Stimulated activated CD8-positive, alpha-beta memory T cell treated with anti-CD3 and anti-CD28 coated beads, Interleukin-15, amount 100 ng/mL, for 4 hours (primary cell): ENCODE results near the gene JPH4.

Experiments used
- DNase-seq, 2 donors: peaks; one replicate each; pipeline ENCODE4 v3.0.0-alpha.2; 2020; ENCODE audit warnings: low read depth in 2 of 2

Gene JPH4

GRCh38 chr14:23564181-23564812, 14.3 kb downstream of the JPH4 start:
- no peak for DNase-seq

GRCh38 chr14:23563473-23564180, 15.0 kb downstream of the JPH4 start:
- no peak for DNase-seq

- DNase-seq = peak in 1 of 2 donors; percentile 14
Observed at GRCh38 chr14:23562822-23563472, 15.6 kb downstream of the JPH4 start.

- DNase-seq = no peak
Observed at GRCh38 chr14:23561873-23562821, 16.4 kb downstream of the JPH4 start.

GRCh38 chr14:23561259-23561658, 17.3 kb downstream of the JPH4 start:
- no peak for DNase-seq

- DNase-seq = no peak
Observed at GRCh38 chr14:23559926-23560520, 18.6 kb downstream of the JPH4 start.

GRCh38 chr14:23559010-23559925, 19.3 kb downstream of the JPH4 start:
- DNase-seq = peak in 1 of 2 donors; percentile 28

GRCh38 chr14:23558346-23559009, 20.1 kb downstream of the JPH4 start:
- DNase-seq = no peak

GRCh38 chr14:23557946-23558345, 20.6 kb downstream of the JPH4 start:
- no peak for DNase-seq

- DNase-seq = no peak
Observed at GRCh38 chr14:23557521-23557920, 21.1 kb downstream of the JPH4 start.

- no peak for DNase-seq
Observed at GRCh38 chr14:23556700-23557440, 21.7 kb downstream of the JPH4 start.

GRCh38 chr14:23555882-23556699, 22.5 kb downstream of the JPH4 start, which contains the start of gene THTPA:
THTPA (plus strand) TSS chr14:23556271; CDS start chr14:23556758, 487 bp downstream.
- peak; percentile 85 to 89 for DNase-seq

- DNase-seq = no peak
Observed at GRCh38 chr14:23555533-23555881, 23.1 kb downstream of the JPH4 start.

GRCh38 chr14:23551266-23552028, 27.1 kb downstream of the JPH4 start, which contains the start of gene ZFHX2:
ZFHX2 (minus strand) TSS chr14:23551765; CDS start chr14:23535325, 16,440 bp downstream.
- DNase-seq = peak; percentile 67 to 82

GRCh38 chr14:23550812-23551265, 27.8 kb downstream of the JPH4 start:
- no peak for DNase-seq

- DNase-seq = no peak
Observed at GRCh38 chr14:23550131-23550811, 28.3 kb downstream of the JPH4 start.
